ENCODE results near the gene ITGB8.

ITGB8 gene

GRCh38 chr7:20317413-20317812 is 13.3 kb upstream of the ITGB8 start:
- no peak for TF ChIP-seq CTCF (IDR thresholded peaks at IDR 0.05; ENCODE audit: extremely low read depth, missing control alignments)
- no peak for DNase-seq (ENCODE audit: low spot score)

GRCh38 chr7:20318933-20319332 is 11.8 kb upstream of the ITGB8 start:
- no peak for DNase-seq (ENCODE audit: low spot score)
- TF ChIP-seq CTCF (IDR thresholded peaks at IDR 0.05; ENCODE audit: extremely low read depth, missing control alignments) = no peak

GRCh38 chr7:20320322-20320721 is 10.4 kb upstream of the ITGB8 start:
- no peak for DNase-seq (ENCODE audit: low spot score)
- no peak for TF ChIP-seq CTCF (IDR thresholded peaks at IDR 0.05; ENCODE audit: extremely low read depth, missing control alignments)

GRCh38 chr7:20320786-20321185 is 9.9 kb upstream of the ITGB8 start:
- TF ChIP-seq CTCF (IDR thresholded peaks at IDR 0.05; ENCODE audit: extremely low read depth, missing control alignments) = no peak
- DNase-seq (ENCODE audit: low spot score) = no peak

GRCh38 chr7:20323595-20323994 is 7.1 kb upstream of the ITGB8 start:
- DNase-seq (ENCODE audit: low spot score) = no peak
- no peak for TF ChIP-seq CTCF (IDR thresholded peaks at IDR 0.05; ENCODE audit: extremely low read depth, missing control alignments)

- no peak for TF ChIP-seq CTCF (IDR thresholded peaks at IDR 0.05; ENCODE audit: extremely low read depth, missing control alignments)
- no peak for DNase-seq (ENCODE audit: low spot score)
Measured at GRCh38 chr7:20326342-20326741, 4.4 kb upstream of the ITGB8 start.

- no peak for DNase-seq (ENCODE audit: low spot score)
- no peak for TF ChIP-seq CTCF (IDR thresholded peaks at IDR 0.05; ENCODE audit: extremely low read depth, missing control alignments)
Measured at GRCh38 chr7:20327055-20327454, 3.6 kb upstream of the ITGB8 start.

All from GM20000 (cell line).